Liver (tissue), 9 donors: ENCODE measurements around the gene KIF26A. TPM values are rescaled to one million over a fixed set of nuclear protein-coding genes. Genes with fewer than 3 reads are reported as not detected.

ENCODE experiments used
- DNase-seq: peaks from one replicate; pipeline ENCODE4 v3.0.0-alpha.2; 2017; ENCODE audit warnings: low spot score
- H3K27ac ChIP-seq, 2 donors: one replicate each; pipeline ENCODE4 v1.7.0; 2013; ENCODE audit warnings: inconsistent platforms in 2 of 2, low read length in 2 of 2, control low read depth in 1 of 2, low read depth in 1 of 2, mild to moderate bottlenecking in 1 of 2
- H3K27me3 ChIP-seq, 4 donors: one replicate each; pipeline versions ENCODE4 v1.6.1 to v1.7.0; 2013; ENCODE audit warnings: low read length in 3 of 4, inconsistent platforms in 1 of 4, mild to moderate bottlenecking in 1 of 4, moderate library complexity in 1 of 4; ENCODE audit not compliant: control insufficient read depth in 4 of 4, insufficient read depth in 4 of 4
- H3K36me3 ChIP-seq, 4 donors: one replicate each; pipeline versions ENCODE4 v1.6.1 to v1.7.0; 2013; ENCODE audit warnings: low read length in 3 of 4, mild to moderate bottlenecking in 3 of 4, low read depth in 1 of 4, moderate library complexity in 1 of 4; ENCODE audit not compliant: control insufficient read depth in 4 of 4, insufficient read depth in 3 of 4
- H3K4me1 ChIP-seq, 4 donors: one replicate each; pipeline versions ENCODE4 v1.6.1 to v1.7.0; 2013; ENCODE audit warnings: low read length in 3 of 4, mild to moderate bottlenecking in 3 of 4, moderate library complexity in 1 of 4; ENCODE audit not compliant: control insufficient read depth in 4 of 4, insufficient read depth in 4 of 4
- H3K4me3 ChIP-seq, 3 donors: one replicate each; pipeline versions ENCODE4 v1.6.1 to v1.7.0; 2013; ENCODE audit warnings: low read length in 3 of 3, control low read depth in 1 of 3, low read depth in 1 of 3, mild to moderate bottlenecking in 1 of 3
- H3K9ac ChIP-seq, 2 donors: one replicate each; pipeline ENCODE4 v1.7.0; 2013; ENCODE audit warnings: low read length in 2 of 2, mild to moderate bottlenecking in 2 of 2, moderate library complexity in 2 of 2, control low read depth in 1 of 2, low read depth in 1 of 2
- H3K9me3 ChIP-seq, 4 donors: one replicate each; pipeline versions ENCODE4 v1.6.1 to v1.7.0; 2013; ENCODE audit warnings: low read length in 3 of 4; ENCODE audit not compliant: control insufficient read depth in 4 of 4
- EGR1 ChIP-seq, 2 donors: IDR thresholded peaks; 2 replicates each; pipeline ENCODE4 v1.6.1; 2016 to 2018; ENCODE audit warnings: antibody characterized with exemption in 2 of 2, low read depth in 2 of 2
- FOXA1 ChIP-seq: IDR thresholded peaks from 2 replicates; pipeline ENCODE4 v1.6.1; 2016; ENCODE audit warnings: antibody characterized with exemption
- FOXA2 ChIP-seq: IDR thresholded peaks from 2 replicates; pipeline ENCODE4 v1.6.1; 2016; ENCODE audit warnings: antibody characterized with exemption
- GABPA ChIP-seq, 2 donors: IDR thresholded peaks in 1 of 2; conservative IDR thresholded peaks in 1 of 2; 2 replicates each; pipeline ENCODE4 v1.6.1; 2016; ENCODE audit warnings: antibody characterized with exemption in 2 of 2, mild to moderate bottlenecking in 1 of 2, moderate library complexity in 1 of 2
- HNF4A ChIP-seq, 2 donors: conservative IDR thresholded peaks; 2 replicates each; pipeline ENCODE4 v1.6.1; 2016; ENCODE audit warnings: antibody characterized with exemption in 2 of 2, mild to moderate bottlenecking in 2 of 2
- HNF4G ChIP-seq: IDR thresholded peaks from 2 replicates; pipeline ENCODE4 v1.6.1; 2016; ENCODE audit warnings: antibody characterized with exemption
- JUND ChIP-seq, 2 donors: IDR thresholded peaks; 2 replicates each; pipeline ENCODE4 v1.6.1; 2016; ENCODE audit warnings: antibody characterized with exemption in 2 of 2
- NR2F2 ChIP-seq: IDR thresholded peaks from 2 replicates; pipeline ENCODE4 v1.6.1; 2016; ENCODE audit warnings: antibody characterized with exemption
- RAD21 ChIP-seq, 2 donors: IDR thresholded peaks; 2 replicates each; pipeline ENCODE4 v1.6.1; 2016; ENCODE audit warnings: antibody characterized with exemption in 2 of 2, mild to moderate bottlenecking in 2 of 2
- RXRA ChIP-seq, 2 donors: IDR thresholded peaks; 2 replicates each; pipeline ENCODE4 v1.6.1; 2017 to 2018; ENCODE audit warnings: antibody characterized with exemption in 2 of 2, mild to moderate bottlenecking in 1 of 2
- SP1 ChIP-seq: IDR thresholded peaks from 2 replicates; pipeline ENCODE4 v1.6.1; 2018; ENCODE audit warnings: antibody characterized with exemption, mild to moderate bottlenecking
- TAF1 ChIP-seq: conservative IDR thresholded peaks from 2 replicates; pipeline ENCODE4 v1.6.1; 2016; ENCODE audit warnings: antibody characterized with exemption, mild to moderate bottlenecking
- YY1 ChIP-seq: IDR thresholded peaks from 2 replicates; pipeline ENCODE4 v1.6.1; 2016; ENCODE audit warnings: antibody characterized with exemption, mild to moderate bottlenecking
- WGBS: extraction: QIAGEN DNeasy Blood & Tissue Kit; methylation state at CpG from one replicate; pipeline ENCODE4 v1.1.7; 2013; 5-methylcytosine and 5-hydroxymethylcytosine counted together
- polyA plus RNA-seq, 2 donors: library from polyadenylated mRNA; stranded (reverse) in 1 of 2; unstranded in 1 of 2; fragments of 200-250 nt in 1 of 2; fragments of >200 nt in 1 of 2; fragmentation: Nextera tagmentation in 1 of 2; extraction: Ambion mirVana in 1 of 2; gene quantifications; one replicate each; pipeline versions ENCODE4 v1.2.1 to v1.2.3, GENCODE V29; 2013 to 2015
- total RNA-seq, 2 donors: library from RNA; depleted of rRNA; stranded (reverse); fragments of >200 nt; gene quantifications; one replicate each; pipeline ENCODE4 v1.2.3, GENCODE V29; 2014
- TF ChIP-seq, protein P1 (sequence below): IDR thresholded peaks from 2 replicates; pipeline ENCODE4 v1.6.1; 2016; ENCODE audit warnings: antibody characterized with exemption
- TF ChIP-seq, protein P2 (sequence below): IDR thresholded peaks from 2 replicates; pipeline ENCODE4 v1.6.1; 2016; ENCODE audit warnings: antibody characterized with exemption
- TF ChIP-seq, protein P3 (sequence below): IDR thresholded peaks from 2 replicates; pipeline ENCODE4 v1.6.1; 2016; ENCODE audit warnings: antibody characterized with exemption, mild to moderate bottlenecking
- TF ChIP-seq, protein P4 (sequence below): IDR thresholded peaks from 2 replicates; pipeline ENCODE4 v1.6.1; 2016; ENCODE audit warnings: antibody characterized with exemption
- TF ChIP-seq, protein P5 (sequence below): fragments of 150-350 bp; IDR thresholded peaks from 2 replicates; pipeline ENCODE4 v1.5.1; 2017; ENCODE audit warnings: improper control_type of control experiment, low read depth, low read length; ENCODE audit not compliant: missing input control
- donor health status: healthy.
- donor health status: healthy.
- donor health status: healthy.
- donor health status: healthy.
- donor health status: healthy.

KIF26A gene
- total and polyA plus RNA-seq, 4 donors, result 0.07 to 10.2 (median 1.3) TPM

DNA sequence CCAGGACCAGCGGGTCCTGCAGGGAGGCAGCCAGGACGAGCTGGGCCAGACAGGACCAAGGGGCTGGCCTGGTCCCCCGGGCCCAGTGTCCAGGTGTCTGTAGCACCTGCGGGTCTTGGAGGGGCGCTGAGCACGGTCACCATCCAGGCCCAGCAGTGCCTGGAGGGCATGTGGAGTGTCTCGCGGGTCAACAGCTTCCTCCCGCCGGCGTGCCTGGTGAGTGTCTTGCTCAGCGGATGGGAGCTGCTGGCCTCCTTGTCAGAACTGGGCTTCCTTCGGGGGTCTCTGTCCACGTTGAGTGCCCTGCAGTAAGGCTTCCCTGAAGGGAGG lies 13.8 kb downstream of the KIF26A start:
- 92% methylated on average over 14 of the region's 14 CpGs for WGBS
- H3K4me1 ChIP-seq, result peaks cover 0 to 6% (median 0%) of the 10 kb centered on the region in 4 donors
- TF ChIP-seq JUND (IDR thresholded peaks at IDR 0.05) (no peak), GABPA (IDR thresholded peaks at IDR 0.05 in 1 of 2, conservative IDR thresholded peaks at IDR 0.05 in 1 of 2) (no peak), HNF4G (no peak), YY1 (no peak), NR2F2 (no peak), FOXA1 (no peak), TAF1 (no peak), SP1 (no peak), FOXA2 (no peak), RAD21 (IDR thresholded peaks at IDR 0.05) (no peak), EGR1 (IDR thresholded peaks at IDR 0.05; ENCODE audit: low read depth in 2 of 2) (no peak), RXRA (IDR thresholded peaks at IDR 0.05) (no peak), HNF4A (conservative IDR thresholded peaks at IDR 0.05) (no peak)
- TF ChIP-seq, protein P1, sequence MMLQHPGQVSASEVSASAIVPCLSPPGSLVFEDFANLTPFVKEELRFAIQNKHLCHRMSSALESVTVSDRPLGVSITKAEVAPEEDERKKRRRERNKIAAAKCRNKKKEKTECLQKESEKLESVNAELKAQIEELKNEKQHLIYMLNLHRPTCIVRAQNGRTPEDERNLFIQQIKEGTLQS, result no peak
- TF ChIP-seq, protein P2, sequence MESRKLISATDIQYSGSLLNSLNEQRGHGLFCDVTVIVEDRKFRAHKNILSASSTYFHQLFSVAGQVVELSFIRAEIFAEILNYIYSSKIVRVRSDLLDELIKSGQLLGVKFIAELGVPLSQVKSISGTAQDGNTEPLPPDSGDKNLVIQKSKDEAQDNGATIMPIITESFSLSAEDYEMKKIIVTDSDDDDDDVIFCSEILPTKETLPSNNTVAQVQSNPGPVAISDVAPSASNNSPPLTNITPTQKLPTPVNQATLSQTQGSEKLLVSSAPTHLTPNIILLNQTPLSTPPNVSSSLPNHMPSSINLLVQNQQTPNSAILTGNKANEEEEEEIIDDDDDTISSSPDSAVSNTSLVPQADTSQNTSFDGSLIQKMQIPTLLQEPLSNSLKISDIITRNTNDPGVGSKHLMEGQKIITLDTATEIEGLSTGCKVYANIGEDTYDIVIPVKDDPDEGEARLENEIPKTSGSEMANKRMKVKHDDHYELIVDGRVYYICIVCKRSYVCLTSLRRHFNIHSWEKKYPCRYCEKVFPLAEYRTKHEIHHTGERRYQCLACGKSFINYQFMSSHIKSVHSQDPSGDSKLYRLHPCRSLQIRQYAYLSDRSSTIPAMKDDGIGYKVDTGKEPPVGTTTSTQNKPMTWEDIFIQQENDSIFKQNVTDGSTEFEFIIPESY, result no peak
- TF ChIP-seq, protein P3, sequence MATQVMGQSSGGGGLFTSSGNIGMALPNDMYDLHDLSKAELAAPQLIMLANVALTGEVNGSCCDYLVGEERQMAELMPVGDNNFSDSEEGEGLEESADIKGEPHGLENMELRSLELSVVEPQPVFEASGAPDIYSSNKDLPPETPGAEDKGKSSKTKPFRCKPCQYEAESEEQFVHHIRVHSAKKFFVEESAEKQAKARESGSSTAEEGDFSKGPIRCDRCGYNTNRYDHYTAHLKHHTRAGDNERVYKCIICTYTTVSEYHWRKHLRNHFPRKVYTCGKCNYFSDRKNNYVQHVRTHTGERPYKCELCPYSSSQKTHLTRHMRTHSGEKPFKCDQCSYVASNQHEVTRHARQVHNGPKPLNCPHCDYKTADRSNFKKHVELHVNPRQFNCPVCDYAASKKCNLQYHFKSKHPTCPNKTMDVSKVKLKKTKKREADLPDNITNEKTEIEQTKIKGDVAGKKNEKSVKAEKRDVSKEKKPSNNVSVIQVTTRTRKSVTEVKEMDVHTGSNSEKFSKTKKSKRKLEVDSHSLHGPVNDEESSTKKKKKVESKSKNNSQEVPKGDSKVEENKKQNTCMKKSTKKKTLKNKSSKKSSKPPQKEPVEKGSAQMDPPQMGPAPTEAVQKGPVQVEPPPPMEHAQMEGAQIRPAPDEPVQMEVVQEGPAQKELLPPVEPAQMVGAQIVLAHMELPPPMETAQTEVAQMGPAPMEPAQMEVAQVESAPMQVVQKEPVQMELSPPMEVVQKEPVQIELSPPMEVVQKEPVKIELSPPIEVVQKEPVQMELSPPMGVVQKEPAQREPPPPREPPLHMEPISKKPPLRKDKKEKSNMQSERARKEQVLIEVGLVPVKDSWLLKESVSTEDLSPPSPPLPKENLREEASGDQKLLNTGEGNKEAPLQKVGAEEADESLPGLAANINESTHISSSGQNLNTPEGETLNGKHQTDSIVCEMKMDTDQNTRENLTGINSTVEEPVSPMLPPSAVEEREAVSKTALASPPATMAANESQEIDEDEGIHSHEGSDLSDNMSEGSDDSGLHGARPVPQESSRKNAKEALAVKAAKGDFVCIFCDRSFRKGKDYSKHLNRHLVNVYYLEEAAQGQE, result no peak
- TF ChIP-seq, protein P4, sequence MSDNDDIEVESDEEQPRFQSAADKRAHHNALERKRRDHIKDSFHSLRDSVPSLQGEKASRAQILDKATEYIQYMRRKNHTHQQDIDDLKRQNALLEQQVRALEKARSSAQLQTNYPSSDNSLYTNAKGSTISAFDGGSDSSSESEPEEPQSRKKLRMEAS, result no peak
- TF ChIP-seq, protein P5, sequence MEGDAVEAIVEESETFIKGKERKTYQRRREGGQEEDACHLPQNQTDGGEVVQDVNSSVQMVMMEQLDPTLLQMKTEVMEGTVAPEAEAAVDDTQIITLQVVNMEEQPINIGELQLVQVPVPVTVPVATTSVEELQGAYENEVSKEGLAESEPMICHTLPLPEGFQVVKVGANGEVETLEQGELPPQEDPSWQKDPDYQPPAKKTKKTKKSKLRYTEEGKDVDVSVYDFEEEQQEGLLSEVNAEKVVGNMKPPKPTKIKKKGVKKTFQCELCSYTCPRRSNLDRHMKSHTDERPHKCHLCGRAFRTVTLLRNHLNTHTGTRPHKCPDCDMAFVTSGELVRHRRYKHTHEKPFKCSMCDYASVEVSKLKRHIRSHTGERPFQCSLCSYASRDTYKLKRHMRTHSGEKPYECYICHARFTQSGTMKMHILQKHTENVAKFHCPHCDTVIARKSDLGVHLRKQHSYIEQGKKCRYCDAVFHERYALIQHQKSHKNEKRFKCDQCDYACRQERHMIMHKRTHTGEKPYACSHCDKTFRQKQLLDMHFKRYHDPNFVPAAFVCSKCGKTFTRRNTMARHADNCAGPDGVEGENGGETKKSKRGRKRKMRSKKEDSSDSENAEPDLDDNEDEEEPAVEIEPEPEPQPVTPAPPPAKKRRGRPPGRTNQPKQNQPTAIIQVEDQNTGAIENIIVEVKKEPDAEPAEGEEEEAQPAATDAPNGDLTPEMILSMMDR, result no peak
- H3K27me3 ChIP-seq, result no peaks in the 10 kb centered on the region
- no peak for DNase-seq
- H3K9me3 ChIP-seq, result no peaks in the 10 kb centered on the region
- peaks cover 0 to 1% (median 0%) of the 10 kb centered on the region in 4 donors for H3K36me3 ChIP-seq
- H3K9ac ChIP-seq, result no peak overlapping the region
- H3K27ac ChIP-seq, result no peak overlapping the region
- H3K4me3 ChIP-seq, result no peak overlapping the region
